GM18909 (cell line): ENCODE results near the gene B3GALNT2.
A peak's percentile ranks its signal among the peaks of the same experiment; 100 is the strongest.
"Not testable (repeated sequence)": the region's sequence is repeated elsewhere in the genome, so short reads cannot be mapped to it uniquely, and the experiment has no call there.

Experiments used
- ATAC-seq: cut with Tn5 transposase; IDR thresholded peaks from one replicate; pipeline ENCODE4 v1.9.1; 2021; ENCODE audit warnings: mild to moderate bottlenecking; ENCODE audit not compliant: unreplicated experiment, poor library complexity

B3GALNT2 gene

DNA sequence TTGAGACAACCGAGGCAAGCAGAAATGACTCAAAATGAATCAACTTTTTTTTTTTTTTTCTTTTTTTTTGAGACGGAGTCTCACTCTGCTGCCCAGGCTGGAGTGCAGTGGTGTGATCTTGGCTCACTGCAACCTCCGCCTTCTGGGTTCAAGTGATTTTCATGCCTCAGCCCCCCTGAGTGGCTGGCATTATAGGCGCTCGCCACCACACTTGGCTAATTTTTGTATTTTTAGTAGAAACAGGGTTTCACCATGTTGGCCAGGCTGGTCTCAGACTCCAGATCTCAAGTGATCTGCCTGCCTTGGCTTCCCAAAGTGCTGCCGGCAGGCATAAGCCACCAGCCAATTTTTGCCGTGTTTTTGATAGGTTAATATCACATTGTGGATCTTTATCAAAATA lies 46.4 kb downstream of the B3GALNT2 start:
- not testable (repeated sequence) for ATAC-seq

DNA sequence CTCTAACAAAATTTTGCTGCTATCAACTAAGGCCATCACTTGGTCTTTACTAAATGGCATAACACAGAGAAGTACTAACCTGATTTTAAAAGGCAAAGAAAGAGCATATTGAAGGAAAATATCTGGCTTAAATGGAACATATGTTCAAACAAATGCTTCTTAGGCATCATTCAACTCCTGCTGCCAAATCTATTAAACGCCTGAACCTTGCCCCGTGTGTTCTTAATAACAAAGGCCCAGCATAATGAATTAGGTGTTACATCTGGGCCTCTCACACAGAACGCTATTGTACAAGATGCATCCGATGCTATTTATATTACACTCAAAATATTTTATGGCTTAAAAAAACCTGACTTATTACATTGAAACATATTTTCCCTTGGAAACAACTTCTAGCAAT lies 48.4 kb downstream of the B3GALNT2 start:
- ATAC-seq = no peak

DNA sequence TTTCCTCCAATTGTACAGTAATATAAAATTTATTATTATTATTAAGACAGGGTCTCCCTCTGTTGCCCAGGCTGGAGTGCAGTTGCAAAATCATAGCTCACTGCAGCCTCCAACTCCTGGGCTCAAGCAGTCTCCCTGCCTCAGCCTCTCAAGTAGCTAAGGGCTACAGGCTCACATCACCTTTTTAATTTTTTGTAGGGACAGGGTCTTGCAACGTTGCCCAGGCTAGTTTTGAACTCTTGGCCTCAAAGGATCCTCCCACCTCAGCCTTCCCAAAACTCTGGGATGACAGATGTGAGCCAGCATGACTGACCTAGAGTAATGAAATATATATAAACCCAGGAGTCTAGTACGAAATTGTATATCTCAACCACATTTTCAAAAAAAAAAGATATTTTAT lies 49.2 kb downstream of the B3GALNT2 start:
- ATAC-seq = no peak

DNA sequence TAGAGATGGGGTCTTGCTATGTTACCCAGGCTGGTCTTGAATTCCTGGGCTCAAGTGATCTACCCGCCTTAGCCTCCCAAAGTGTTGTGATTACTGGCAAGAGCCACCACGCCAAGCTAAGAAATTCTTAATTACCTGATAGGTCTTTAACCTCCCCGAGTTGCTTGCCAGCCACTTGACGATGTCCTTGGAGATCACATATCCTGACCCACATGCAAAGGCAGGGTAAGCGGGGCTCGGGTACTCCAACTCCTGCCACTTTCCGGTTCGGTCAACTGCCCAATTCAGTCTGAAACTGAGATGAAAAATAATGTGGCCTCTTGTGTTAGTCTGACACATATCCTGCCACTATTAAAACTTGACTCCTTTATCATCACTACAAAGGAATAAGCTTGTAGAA lies 50.2 kb downstream of the B3GALNT2 start:
- ATAC-seq = no peak

DNA sequence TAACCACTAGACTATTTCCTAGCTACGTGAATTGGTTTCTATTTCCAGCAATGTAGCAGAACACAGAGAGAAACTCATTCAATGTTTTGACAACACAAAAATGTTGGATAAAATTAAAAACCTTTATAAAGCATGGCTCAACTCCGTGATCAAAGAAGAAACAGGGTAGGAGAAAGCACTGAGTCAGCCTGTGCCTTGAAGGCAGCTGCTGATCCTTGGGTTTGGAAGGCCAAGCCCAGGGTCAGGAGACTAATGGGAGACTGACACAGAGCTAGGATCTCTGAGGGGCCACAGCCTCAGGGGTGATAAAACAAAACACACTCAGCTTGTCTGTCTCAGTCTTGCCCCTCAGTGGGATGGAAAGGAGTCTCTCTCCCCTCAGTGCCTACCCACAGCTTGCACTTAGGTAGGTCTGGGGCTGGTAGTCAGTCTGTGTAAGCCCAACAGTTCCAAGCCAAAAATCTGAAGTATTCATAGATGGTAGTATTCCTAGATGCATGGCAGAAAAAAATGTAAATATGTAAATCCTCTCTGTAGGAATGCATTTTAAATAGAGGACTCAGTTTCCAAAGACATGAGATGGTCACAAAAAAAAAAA lies 53.3 kb downstream of the B3GALNT2 start:
- ATAC-seq = no peak

DNA sequence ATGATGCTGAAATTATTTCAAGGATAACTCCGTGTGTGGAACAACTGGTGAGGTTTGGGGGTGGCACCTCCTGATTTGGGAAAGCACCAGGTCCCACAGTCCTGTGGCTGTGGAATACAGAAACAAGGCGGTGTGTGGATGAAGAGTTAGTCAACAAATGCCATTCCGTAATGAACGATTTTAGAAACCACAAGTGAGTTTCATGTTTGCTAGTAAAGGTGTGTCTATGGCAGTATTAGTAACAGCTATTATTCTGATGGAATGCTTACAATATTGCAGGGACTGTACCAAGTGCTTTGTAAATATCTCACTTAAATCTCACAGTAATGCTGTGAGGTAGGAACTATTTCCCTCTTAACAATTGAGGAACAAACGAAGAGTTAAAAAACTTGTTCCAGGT lies 53.8 kb downstream of the B3GALNT2 start:
- ATAC-seq = no peak

DNA sequence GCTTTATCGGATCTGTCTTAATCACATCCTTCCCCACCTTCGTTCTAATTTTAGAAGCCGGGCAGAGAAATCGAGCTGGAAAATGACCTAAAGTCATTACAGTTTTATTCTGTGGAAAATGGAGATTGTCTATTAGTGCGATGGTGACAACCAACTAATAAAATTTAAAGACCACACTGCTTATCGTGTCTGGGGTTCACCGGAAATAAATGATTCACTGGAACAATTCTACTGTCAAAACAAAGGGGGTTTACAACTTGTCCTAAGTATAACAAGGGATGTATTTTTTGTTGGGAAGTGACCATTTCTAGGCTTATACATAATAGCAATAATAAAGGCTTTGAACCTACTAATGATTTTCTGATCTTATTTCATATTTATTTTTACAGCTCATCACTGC lies 55.6 kb downstream of the B3GALNT2 start:
- no peak for ATAC-seq

DNA sequence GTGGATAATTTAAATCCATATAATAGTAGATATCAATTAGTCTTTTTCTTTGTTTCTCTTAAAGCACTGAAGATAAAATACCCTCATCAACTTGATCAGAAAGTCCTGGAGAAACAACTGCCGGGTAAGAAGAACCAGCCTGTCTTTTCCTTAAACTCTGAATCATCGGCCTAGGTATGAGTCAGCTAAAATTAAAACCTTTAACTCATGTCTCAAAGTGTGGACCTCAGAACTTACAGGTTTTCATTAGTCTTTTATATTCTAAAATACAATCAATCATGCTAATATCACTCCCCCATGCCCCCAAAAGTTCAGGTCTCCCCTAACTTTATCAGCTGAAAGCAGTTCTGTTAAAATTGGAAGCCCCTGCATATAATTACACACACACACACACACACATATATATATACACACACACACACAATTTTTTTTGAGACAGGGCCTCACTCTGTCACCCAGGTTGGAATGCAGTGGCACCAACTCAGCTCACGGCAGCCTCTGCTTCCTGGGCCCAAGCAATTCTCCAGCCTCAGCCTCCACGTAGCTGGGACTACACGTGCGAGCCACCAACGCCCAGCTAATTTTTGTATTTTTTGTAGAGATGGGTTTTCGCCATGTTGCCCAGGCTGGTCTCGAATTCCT lies 61.3 kb downstream of the B3GALNT2 start:
- ATAC-seq = no peak

DNA sequence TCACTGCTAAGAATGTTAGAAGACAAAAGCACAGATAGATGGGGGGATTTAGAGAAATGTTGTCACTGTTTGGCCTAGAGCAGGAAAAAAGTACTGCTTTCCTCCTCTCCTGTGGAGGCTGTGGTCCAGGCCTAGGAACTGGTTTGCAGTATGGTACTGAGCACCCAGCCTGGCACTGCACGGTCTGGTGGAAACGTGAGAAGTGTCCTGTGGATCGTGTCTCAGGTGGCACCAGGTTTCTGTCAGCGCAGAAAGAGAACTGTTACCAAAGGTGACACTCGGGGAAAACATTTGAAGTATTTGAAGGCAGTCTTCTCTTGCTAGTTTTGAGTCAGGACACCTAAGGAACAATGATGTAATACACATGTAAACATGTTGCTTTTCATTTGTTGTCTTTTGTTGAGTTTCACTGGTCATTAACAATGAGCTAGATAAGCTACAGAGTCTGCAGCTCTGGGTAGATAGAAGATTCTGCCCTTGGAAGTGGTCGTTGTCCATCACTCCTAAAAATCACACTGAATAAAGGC lies 63.0 kb downstream of the B3GALNT2 start:
- ATAC-seq = no peak

DNA sequence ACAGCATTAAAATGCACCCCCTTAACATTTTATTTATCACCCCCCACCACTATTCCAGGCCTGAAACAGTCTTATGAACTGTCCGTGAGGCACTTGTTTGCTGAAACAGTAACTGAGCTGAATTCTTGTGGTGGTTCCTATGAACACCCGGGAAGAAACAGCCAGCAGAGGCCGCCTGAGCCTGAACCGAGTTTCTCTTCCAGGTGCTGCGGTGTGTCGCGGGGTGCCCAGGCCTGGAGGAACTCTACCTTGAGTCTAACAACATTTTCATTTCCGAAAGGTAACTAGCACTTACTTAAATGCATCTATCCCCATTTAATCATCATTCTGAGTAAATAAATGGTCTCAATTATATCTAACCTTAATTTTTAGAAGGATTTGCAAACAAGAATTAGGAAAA lies 70.3 kb downstream of the B3GALNT2 start:
- ATAC-seq = no peak

DNA sequence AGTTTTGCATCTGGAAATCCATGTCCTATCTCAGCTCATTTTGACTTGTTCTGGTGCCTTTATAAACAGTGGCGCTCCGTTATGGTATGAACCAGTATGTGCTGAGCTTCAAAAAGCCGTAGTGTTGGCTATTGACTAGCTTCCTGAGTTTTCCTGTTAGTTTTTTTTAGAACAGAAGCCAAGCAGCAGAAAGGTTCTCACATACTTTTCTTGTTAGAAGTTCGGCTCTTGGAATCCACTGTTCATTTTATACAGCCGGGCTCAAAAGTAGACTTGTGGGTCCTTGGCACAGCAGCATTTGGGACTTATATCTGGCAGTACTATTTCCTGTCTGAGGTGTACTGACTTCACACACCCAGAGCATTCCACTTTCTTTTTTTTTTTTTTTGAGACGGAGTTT lies 73.3 kb downstream of the B3GALNT2 start:
- ATAC-seq = no peak

DNA sequence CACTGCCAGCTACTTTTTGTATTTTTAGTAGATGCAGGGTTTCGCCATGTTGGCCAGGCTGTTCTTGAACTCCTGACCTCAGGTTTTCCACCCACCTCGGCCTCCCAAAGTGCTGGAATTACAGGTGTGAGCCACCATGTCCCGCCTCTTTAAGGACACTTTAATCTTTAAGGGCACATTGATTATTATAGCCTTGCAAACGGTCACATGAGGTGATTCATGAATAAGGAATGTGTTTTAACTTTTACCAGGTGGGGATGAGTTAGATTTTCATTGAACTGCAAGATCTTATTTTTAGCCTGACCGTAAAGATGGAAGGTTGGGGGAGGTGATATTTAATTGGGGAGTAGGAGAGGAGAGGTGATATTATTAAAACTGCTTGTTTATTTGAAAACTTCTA lies 75.1 kb downstream of the B3GALNT2 start:
- no peak for ATAC-seq

DNA sequence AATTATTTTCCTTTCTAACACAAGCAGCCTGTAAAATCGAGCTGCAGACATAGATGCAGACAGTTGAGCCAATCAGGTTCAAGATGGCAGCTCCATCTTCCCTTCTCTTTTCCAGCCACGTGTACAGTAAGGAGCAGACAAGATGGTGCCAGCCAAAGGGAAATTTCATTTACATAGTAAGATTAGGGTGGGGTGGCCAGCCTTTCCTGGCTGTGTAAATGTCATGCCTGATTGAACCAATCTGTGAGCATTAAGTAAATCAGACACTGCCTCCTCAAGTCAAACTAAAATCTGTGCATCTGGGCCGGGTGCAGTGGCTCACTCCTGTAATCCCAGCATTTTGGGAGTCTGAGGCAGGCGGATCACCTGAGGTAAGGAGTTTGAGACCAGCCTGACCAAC lies 76.8 kb downstream of the B3GALNT2 start:
- no peak for ATAC-seq

DNA sequence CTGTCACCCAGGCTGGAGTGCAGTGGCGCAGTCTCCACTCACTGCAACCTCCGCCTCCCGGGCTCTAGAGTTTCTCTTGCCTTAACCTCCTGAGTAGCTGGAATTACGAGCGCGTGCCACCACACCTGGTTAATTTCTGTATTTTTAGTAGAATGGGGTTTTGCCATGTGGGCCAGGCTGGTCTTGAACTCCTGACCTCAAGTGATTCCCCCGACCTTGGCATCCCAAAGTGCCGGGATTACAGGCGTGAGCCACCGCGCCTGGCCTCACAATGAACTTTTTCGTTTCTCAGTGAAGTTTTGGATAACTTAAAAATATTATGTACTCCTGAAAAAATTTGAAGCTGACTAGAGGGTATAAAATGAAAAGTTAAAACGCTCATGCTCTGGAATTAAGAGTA lies 77.6 kb downstream of the B3GALNT2 start:
- ATAC-seq = no peak

DNA sequence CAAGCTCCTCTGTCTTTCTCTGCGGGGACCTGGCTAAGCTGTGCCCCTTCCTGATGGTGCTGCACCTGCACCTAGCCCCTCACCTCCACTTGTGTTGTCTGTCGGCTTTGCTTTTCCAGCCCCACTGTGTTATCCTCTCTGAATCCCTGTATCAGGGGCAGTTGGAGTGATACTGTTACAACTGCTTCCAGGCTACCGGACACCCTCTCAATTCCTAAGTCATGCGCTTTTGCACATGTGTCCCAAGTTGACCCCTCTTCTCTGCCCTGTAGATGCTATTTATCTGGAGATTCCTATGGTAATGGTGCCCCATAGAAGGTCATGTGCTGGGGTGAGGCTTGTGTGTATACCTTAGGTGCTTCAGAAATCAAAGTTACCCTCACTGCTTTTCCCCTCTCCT lies 78.1 kb downstream of the B3GALNT2 start:
- ATAC-seq = no peak

DNA sequence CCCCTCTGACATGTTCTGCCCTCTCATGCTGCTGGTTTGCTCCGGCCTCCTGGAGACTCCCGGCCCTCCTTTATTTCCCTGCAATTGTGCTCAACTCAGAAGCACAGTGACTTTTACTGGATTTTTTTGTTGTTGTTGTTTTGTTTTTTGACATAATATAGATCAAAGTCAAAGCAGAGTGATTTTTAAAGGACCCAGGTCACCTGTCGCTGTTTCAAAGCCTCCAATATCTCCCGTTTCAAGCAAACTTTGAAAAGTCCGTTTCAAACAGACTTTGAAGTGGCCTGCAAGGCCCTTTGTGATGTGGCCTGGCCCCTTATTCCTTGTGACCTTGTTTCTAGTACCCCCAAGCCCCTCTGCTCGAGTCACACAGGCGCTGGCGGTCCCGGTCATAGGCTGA lies 78.9 kb downstream of the B3GALNT2 start:
- ATAC-seq = no peak

DNA sequence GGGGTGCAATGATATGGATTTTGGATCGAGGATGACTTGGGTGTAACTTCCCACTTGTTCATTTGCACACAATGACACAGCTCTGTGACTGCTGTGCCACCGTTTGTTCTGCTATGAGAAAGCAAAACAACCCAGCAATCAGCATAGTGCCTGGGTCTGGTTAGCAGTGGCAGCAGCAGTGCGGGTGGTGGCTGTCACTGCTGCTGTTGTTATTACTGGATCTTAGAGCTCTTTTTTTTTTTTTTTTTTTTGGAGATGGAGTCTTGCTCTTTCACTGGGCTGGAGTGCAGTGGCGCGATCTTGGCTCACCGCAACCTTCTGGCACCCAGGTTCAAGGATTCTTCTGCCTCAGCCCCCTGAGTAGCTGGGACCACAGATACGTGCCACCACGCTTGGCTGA lies 80.2 kb downstream of the B3GALNT2 start:
- no peak for ATAC-seq

DNA sequence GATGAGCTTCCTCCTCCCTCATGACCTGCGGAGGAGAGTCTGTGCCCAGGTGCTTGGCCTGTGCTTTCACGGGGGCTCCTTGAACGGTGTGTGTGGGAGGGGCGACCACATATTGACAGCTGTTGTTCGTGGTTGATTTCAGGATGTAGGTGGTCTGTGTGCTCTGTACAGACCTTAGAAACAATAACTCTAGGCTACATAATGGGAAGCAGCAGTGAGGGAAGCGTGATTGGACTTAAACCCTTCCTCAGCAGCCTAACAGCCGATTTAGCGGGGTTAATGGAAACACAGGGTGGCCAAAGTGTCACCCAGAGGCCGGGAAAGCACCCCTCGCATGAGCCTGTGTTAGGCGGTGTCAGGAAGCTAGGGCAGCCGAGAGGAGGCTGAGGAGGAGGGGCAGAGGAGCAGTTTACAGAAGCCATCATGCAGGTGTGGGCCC lies 81.0 kb downstream of the B3GALNT2 start:
- ATAC-seq = peak; percentile 68

DNA sequence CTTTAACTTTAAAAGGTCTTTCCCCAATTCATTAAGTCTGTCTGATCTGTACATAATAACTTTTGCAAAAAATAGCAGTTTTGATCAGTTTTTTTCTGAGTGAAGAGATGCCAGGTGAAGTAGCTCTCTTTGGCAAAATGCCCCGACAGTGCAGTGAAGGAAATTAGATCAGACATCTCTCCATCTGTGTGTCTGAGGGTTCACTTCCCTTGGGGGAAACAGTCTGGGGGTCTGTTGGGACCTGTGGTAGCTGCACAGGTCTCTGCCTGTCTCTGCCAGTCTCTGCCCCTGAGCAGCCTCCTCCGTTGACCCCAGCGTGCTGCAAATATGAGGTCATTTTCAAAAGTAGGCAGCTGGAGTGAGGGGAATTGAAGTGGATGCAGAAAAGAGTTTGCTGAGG lies 82.5 kb downstream of the B3GALNT2 start:
- no peak for ATAC-seq

DNA sequence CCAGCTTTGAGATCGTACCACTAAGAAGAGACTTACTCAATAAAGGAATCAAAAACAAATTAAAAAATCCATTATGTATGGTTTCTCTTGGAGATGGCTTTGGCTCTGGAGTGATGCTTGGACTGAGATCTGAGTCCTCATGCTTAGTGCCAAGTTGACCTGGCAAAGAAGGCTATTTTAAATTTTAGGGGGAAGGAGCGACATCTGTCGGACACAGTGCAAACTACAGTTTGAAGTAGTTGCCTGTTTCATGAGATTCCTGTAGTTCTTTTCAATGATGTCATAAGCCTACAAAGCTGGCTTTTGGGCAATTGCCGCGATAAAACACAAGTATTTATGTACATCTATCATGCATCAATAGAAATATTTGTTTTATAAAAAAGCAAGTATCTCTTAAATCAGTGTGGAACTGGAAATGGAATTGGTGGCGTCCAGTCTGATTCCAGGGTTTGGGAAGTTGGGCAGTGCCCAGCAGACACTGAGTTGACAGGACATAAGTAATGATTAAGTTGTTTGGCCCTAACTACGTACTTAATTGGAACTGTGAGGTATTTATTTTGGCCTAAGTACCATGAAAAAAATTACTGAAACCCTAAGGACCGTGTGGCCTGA lies 87.1 kb downstream of the B3GALNT2 start:
- ATAC-seq = no peak

DNA sequence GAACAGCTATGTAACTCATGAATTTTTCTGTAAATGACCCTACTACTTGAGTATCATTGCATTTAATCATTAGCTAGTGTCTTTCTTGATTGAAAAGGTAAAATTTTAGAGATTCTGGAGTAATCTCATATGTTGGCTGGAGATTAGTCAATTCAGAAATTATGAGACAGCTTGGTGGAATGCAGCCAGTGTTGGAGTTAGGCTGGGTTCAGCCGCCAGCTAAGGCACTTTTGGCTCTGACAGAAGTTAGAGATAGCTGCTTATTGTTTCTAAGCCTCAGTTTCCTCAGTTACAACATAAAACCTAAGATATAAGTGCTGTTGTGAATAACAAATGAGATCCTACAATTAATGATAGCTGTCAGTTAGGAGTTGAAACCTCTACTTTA lies 87.6 kb downstream of the B3GALNT2 start:
- ATAC-seq = no peak
